ENCODE data around the gene SFXN3. TPM values are rescaled to one million over a fixed set of nuclear protein-coding genes. Genes with fewer than 3 reads are reported as not detected.
A peak's percentile ranks its signal among the peaks of the same experiment; 100 is the strongest.

SFXN3 gene
- total RNA-seq, 3 donors from 2014 or later (not counting 1 experiment from before 2014, with no cell fraction given), result 59.7 to 74.5 (median 68.9) TPM

DNA sequence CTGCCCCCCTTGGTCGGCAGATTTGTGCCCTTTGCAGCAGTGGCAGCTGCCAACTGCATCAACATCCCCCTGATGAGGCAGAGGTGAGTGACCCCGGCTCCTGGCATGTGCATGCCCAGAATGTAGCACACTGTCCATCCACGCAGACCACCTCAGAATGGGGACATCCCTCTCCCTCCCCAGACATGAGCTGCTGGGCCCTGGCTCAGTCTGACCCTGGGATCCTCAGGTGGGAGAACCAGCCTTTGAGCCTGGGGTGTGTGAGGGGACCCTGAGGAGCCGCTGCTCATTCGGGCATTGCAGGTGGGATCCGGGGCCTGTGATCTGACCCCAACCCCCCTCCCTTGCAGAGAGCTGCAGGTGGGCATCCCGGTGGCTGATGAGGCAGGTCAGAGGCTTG, 5.7 kb downstream of the SFXN3 start:
- Mint-ChIP-seq H3K4me3 (no peak overlapping the region), H3K4me1 (peaks cover 25% of the 10 kb centered on the region in 2 donors), H3K36me3 (peaks cover 14% of the 10 kb centered on the region), H3K27ac (no peak overlapping the region), H3K9me3 (no peaks in the 10 kb centered on the region), H3K27me3 (ENCODE audit: low read depth in 2 of 2) (no peaks in the 10 kb centered on the region)
- peaks cover 46% of the 10 kb centered on the region for H3K36me3 ChIP-seq (ENCODE audit: control insufficient read depth, insufficient read depth, low read length)
- no peaks in the 10 kb centered on the region for H3K27me3 ChIP-seq (ENCODE audit: control insufficient read depth, insufficient read depth, low read length)
- TF ChIP-seq CTCF (IDR thresholded peaks at IDR 0.05), result no peak
- intact Hi-C loops (cut with micrococcal nuclease), result no loop called here
- no peak overlapping the region for H3K4me3 ChIP-seq (ENCODE audit: low read length)
- DNase-seq, result no peak
- no peak overlapping the region for H3K27ac ChIP-seq (ENCODE audit: low read length)
- no peaks in the 10 kb centered on the region for H3K9me3 ChIP-seq (ENCODE audit: control insufficient read depth, insufficient read depth, low read length)
- ATAC-seq, result no peak
- peaks cover 19% of the 10 kb centered on the region for H3K4me1 ChIP-seq (ENCODE audit: control insufficient read depth, insufficient read depth, low read length)
- 91% methylated on average over 7 of the region's 7 CpGs for WGBS (ENCODE audit: insufficient coverage)

GRCh38 chr10:101038484-101038883, 7.5 kb downstream of the SFXN3 start:
- Mint-ChIP-seq H3K27me3 (ENCODE audit: low read depth in 2 of 2) (no peaks in the 10 kb centered on the region), H3K36me3 (peaks cover 14% of the 10 kb centered on the region), H3K4me3 (no peak overlapping the region), H3K4me1 (peaks cover 26 to 29% of the 10 kb centered on the region in 2 donors), H3K27ac (no peak overlapping the region), H3K9me3 (no peaks in the 10 kb centered on the region)
- peaks cover 46% of the 10 kb centered on the region for H3K36me3 ChIP-seq (ENCODE audit: control insufficient read depth, insufficient read depth, low read length)
- ATAC-seq (no peak), DNase-seq (no peak)
- WGBS (ENCODE audit: insufficient coverage), result 99% methylated on average over 5 of the region's 5 CpGs
- no peak overlapping the region for H3K27ac ChIP-seq (ENCODE audit: low read length)
- no peak overlapping the region for H3K4me3 ChIP-seq (ENCODE audit: low read length)
- H3K27me3 ChIP-seq (ENCODE audit: control insufficient read depth, insufficient read depth, low read length), result no peaks in the 10 kb centered on the region
- intact Hi-C loops (cut with micrococcal nuclease), result no loop called here
- H3K9me3 ChIP-seq (ENCODE audit: control insufficient read depth, insufficient read depth, low read length), result no peaks in the 10 kb centered on the region
- H3K4me1 ChIP-seq (ENCODE audit: control insufficient read depth, insufficient read depth, low read length), result peaks cover 17% of the 10 kb centered on the region
- TF ChIP-seq CTCF (IDR thresholded peaks at IDR 0.05), result no peak

DNA sequence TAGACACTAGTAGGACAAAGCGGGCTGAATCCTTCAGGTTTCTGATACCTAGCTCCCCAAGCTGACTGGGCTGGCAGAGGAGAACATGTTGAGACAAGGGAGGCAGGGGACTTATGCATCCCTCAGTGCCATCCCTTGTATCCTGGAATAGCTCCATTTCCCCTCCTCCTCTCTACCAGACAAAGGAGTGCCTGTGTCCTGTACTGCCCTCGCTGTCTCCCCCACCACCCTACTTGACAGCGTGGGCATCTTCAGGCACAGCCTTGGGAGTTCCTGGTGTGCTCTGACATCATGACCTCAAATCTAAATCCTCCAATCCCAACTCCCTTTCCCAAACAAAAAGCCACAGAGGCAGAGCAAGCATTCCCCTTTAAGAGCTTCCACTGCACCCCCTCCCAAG, 9.0 kb downstream of the SFXN3 start:
- peaks cover 2% of the 10 kb centered on the region for H3K27me3 ChIP-seq (ENCODE audit: control insufficient read depth, insufficient read depth, low read length)
- Mint-ChIP-seq H3K4me1 (peaks cover 25 to 29% of the 10 kb centered on the region in 2 donors), H3K36me3 (peaks cover 14% of the 10 kb centered on the region), H3K27me3 (ENCODE audit: low read depth in 2 of 2) (no peaks in the 10 kb centered on the region), H3K27ac (no peak overlapping the region), H3K4me3 (no peak overlapping the region), H3K9me3 (no peaks in the 10 kb centered on the region)
- H3K4me1 ChIP-seq (ENCODE audit: control insufficient read depth, insufficient read depth, low read length), result peaks cover 18% of the 10 kb centered on the region
- intact Hi-C loops (cut with micrococcal nuclease), result no loop called here
- no peaks in the 10 kb centered on the region for H3K9me3 ChIP-seq (ENCODE audit: control insufficient read depth, insufficient read depth, low read length)
- ATAC-seq, result no peak
- TF ChIP-seq CTCF (IDR thresholded peaks at IDR 0.05), result no peak
- 97% methylated on average over 3 of the region's 3 CpGs for WGBS (ENCODE audit: insufficient coverage)
- peaks cover 41% of the 10 kb centered on the region for H3K36me3 ChIP-seq (ENCODE audit: control insufficient read depth, insufficient read depth, low read length)
- DNase-seq, result no peak
- no peak overlapping the region for H3K4me3 ChIP-seq (ENCODE audit: low read length)
- H3K27ac ChIP-seq (ENCODE audit: low read length), result no peak overlapping the region

DNA sequence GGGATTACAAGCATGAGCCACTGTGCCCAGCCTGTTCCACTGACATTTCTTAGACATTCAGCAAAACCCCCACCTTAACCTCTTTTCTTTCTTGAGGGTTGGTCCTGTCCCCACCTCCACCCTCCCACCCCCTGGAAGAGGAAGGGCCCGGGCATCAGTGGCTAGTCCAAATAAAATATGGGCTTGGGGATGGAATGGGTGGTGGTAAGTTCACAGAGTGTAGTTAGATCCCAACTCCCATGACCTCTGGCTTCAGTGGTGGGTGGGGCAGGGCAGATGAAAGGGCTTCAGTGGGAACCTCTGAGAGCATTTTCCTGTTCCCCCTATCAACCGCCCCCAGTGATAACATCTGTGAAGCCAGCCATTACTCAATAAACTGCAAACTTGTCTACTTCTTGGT, 9.8 kb downstream of the SFXN3 start:
- Histone ChIP-seq H3K27ac (ENCODE audit: low read length) (no peak overlapping the region), H3K36me3 (ENCODE audit: control insufficient read depth, insufficient read depth, low read length) (peaks cover 34% of the 10 kb centered on the region), H3K4me1 (ENCODE audit: control insufficient read depth, insufficient read depth, low read length) (peaks cover 18% of the 10 kb centered on the region), H3K4me3 (ENCODE audit: low read length) (no peak overlapping the region), H3K27me3 (ENCODE audit: control insufficient read depth, insufficient read depth, low read length) (peaks cover 5% of the 10 kb centered on the region), H3K9me3 (ENCODE audit: control insufficient read depth, insufficient read depth, low read length) (no peaks in the 10 kb centered on the region)
- Mint-ChIP-seq H3K9me3 (no peaks in the 10 kb centered on the region), H3K4me3 (no peak overlapping the region), H3K27ac (peak overlapping the region; percentile 51 to 89), H3K4me1 (peaks cover 25 to 29% of the 10 kb centered on the region in 2 donors), H3K36me3 (peaks cover 14% of the 10 kb centered on the region), H3K27me3 (ENCODE audit: low read depth in 2 of 2) (no peaks in the 10 kb centered on the region)
- intact Hi-C loops (cut with micrococcal nuclease), result loop anchor here (1.0 kb wide), 1 partner anchor 27 kb away; no protein-coding TSS in a partner anchor
- no peak for TF ChIP-seq CTCF (IDR thresholded peaks at IDR 0.05)
- DNase-seq (no peak), ATAC-seq (no peak)
- 20% methylated on average over 1 of the region's 2 CpGs for WGBS (ENCODE audit: insufficient coverage)
